Erythroblast (primary cell): Measurements from ENCODE around the gene SELENBP1.
"Not testable (repeated sequence)": the region's sequence is repeated elsewhere in the genome, so short reads cannot be mapped to it uniquely, and the experiment has no call there.

Source experiments
- DNase-seq, 2 experiments: peaks; one replicate each; lab custom pipeline; 2025; lab: John Stamatoyannopoulos, UW
- GATA1 ChIP-seq: IDR thresholded peaks from 2 replicates; pipeline ENCODE4 v1.6.1; 2011; ENCODE audit warnings: low read depth, mild to moderate bottlenecking, control low read depth, low read length, moderate library complexity
- POLR2A ChIP-seq: IDR thresholded peaks from 2 replicates; pipeline ENCODE4 v1.6.1; 2011; ENCODE audit warnings: mild to moderate bottlenecking, low read length

SELENBP1 gene

DNA sequence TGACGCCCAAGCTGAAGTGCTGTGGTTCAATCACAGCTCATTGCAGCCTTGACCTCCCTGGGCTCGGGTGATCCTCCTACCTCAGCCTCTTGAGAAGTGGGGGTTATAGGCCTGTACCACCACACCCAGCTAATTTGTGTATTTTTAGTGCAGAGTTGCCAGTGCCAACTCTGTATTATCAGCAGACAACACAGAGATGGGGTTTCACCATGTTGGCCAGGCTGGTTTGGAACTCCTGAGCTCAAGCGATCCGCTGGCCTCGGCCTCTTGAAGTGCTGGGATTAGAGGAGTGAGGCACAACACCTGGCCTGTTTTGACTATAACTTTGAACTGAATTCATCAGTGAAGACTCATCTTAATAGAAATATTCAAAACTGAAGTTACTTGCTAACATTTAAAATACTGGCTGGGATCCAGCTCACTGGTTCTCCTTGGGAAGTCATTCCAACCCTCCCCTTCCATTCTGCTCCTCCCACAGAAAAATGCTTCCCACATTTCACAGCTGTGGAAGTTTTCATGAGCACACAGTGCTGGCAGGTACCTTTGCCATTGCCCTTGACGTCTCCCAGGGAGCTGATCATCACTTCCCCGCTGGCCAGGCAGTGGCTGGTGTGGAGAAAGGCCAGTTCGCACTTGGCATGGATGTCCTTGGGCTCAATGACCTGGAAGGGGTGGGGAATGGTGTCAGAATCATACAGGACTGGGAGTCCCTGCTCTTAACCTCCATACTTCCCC, 4.7 kb downstream of the SELENBP1 start:
- TF ChIP-seq POLR2A (no peak), GATA1 (no peak)
- DNase-seq = no peak

DNA sequence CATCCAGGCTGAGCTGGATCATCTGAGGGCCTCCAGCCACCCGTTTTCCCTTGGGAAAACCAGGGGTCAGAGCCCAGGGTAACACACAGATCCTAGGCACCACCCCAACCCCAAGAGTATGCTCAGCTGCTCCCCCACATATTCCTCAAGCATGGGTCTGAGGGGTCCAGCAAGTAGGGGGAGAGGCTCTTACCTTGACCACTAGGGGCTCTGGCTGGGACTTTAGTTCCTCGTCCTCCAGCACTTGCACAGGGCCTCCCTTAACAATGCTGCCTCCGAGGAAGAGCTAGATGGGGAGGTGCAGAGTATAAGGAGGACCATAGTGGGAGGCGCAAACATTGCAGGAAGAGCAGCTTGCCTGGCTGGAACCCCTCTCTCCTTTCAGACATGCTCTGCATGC, 7.5 kb downstream of the SELENBP1 start:
- DNase-seq = no peak
- TF ChIP-seq GATA1 (no peak), POLR2A (no peak)

- peak; percentile 28 to 43 for DNase-seq
- TF ChIP-seq POLR2A (no peak), GATA1 (no peak)
Measured at GRCh38 chr1:151362308-151363155, 10.0 kb downstream of the SELENBP1 start.

DNA sequence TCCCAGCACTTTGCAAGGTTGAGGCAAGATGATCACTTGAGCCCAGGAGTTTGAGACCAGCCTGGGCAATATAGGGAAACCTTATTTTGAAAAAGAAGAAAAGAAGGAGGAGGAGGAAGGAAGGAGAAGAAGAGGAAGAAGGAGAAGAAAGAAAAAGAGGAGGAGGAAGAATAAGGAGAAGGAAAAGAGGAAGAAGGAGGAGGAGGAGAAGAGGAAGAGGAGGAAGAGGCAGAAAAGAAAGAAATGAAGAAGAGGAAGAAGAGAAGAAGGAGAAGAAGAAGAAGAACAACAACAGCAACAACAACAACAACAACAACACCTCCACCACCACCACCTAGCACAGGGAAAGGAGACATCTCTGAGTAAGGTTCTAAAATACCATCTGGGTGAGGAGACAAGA, 10.6 kb downstream of the SELENBP1 start:
- no peak for DNase-seq
- TF ChIP-seq GATA1 (no peak), POLR2A (no peak)

DNA sequence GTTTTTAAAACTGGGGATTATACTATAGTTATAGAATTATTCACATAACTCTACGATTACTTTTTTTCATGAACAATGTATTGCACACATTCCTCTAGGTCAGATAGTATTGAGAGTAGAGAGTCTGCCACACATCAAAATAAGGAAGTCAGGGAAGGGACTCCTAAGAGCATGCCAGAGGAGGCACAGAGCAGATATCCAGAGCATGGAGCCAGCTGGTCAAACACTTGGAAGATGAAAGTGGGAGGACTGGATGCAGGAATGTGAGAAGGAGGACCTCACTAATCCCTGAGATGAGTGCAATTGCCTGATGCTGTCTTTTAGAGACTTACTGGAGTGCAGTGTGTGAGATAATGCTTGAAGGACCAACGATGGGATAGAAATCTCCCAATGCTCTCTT, 15.8 kb downstream of the SELENBP1 start:
- DNase-seq = no peak
- TF ChIP-seq POLR2A = no peak
- TF ChIP-seq GATA1 = no peak

DNA sequence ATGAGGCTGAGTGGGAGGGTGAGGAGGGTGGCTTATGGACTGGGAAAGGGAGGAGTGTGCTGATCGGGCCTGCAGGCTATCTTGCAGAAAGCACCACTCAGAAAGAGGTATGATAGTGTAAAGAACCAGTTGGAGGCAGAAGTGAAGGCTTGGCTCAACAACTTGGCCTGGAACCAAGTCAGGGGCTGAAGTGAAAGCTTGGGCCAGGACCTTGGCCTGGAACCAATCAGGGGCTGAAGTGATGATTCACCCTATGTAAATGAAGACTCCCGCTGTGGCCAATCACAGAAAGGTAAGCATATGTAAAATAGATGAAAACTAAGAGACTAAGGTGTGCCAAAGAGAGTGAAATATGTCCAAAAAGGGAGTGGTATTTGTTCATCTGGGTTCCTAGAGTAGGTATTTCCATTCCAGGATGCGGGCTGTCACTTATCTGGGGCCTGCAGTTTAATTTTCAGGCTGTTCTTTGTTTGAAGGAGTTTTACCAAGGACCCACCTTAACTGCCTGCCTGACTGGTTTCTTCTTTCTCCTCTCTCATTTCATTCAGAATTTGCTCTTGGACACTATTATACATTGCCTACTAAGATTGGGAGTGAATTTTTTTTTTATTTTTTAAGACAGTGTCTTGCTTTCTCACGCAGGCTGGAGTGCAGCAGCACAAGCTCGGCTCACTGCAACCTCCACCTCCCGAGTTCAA, 20.3 kb downstream of the SELENBP1 start:
- TF ChIP-seq GATA1 (no peak), POLR2A (no peak)
- DNase-seq = peak; percentile 36 to 50

DNA sequence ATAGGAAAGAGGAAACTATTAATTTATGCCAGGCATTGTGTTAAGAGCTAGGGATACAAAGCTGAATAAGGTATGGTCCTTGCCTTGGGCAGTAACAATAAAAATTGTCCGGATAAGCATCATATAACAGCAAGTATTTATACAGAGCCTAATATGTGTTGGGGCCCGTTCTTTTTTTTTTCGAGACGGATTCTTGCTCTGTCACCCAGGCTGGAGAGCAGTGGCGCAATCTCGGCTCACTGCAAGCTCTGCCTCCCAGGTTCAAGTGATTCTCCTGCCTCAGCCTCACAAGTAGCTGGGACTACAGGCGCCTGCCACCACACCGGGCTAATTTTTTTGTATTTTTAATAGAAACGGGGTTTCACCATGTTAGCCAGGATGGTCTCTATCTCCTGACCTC, 22.2 kb downstream of the SELENBP1 start:
- not testable (repeated sequence) for DNase-seq

GRCh38 chr1:151347523-151348246, 24.8 kb downstream of the SELENBP1 start:
- no peak for TF ChIP-seq GATA1
- TF ChIP-seq POLR2A = no peak
- no peak for DNase-seq

DNA sequence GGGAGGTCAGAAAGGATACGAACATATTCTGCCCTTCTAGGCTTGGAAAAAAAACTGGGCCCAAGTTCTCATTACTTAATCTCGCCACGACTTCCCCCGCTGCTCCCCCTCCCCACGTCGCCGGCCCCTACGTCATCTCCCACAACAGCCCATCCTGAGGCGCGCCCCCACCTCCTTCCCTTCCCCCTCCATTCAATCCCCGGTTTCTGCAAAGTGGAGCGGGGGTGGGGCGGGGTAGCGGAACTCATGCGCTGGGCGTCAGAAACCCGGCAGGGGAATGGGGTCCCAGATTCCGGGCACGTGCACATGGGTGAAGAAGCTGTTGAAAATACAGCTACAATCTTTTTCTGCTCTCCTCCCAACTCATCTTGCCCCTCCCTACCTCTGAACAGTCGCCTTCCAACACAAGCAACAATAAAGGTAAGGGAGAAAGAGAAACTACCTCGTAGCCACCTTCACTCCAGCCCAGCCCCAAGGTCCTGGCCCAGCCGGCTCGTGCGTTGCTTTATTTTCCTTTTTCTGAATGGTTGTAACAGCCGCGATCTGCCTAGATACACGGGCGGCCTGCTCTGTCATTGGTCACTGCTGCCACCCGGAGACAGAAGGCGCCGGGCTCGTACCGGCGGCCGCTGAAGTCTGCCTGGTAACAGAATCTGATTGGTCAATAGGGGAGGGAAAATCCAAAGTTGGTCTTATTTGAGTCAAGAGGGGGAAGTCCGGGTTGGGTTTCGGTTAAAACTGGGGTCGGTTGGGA, 25.6 kb downstream of the SELENBP1 start, which contains the start of gene RFX5:
RFX5 (minus strand) TSS at position 484 of the 754 bp plus-strand sequence. CDS start 932 bp downstream, outside the sequence.
- no peak for TF ChIP-seq GATA1
- peak; percentile 81 for TF ChIP-seq POLR2A
- peak; percentile 97 for DNase-seq

GRCh38 chr1:151346082-151346768, 26.3 kb downstream of the SELENBP1 start:
- DNase-seq = peak in 1 of 2 experiments; percentile 42
- TF ChIP-seq POLR2A (no peak), GATA1 (no peak)

DNA sequence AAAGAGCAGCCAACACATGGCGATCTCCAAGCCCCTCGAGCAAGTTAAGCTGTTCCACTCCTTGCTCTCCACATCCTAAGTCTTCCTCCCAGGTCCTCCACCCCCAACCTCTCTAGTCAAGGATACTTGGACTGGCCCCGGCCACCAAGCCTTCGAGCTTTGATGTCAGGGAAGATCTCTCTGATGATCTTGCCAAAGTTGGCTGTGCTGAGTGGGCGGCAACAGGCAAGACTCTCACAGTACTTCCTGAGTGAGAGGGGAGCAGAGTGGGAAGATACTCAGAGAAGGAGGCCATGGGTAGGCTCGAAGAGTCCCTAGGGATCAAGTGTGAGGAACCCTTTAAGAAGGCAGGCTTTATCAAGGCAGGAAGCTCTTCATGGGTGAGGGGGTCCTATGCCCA, 28.2 kb downstream of the SELENBP1 start:
- no peak for DNase-seq
- TF ChIP-seq POLR2A (no peak), GATA1 (no peak)

DNA sequence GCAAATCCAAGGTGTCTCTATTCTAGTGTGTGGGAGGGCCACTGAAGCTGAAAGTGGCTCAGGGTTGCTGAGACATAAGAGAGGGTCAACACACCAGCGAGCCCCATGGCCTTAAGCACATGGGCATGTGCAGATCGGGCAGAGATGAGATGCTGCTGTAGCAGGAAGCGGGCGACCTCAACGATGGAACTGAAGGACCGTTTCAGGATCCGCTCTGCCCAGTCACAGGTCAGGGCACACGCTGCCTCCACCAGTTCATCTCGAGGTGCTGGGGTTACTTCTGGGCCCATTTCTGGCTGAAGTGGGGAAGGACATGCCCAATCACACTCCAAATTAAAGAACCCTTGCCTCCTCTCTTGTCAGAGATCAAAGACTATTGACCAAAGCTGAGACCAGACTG, 28.9 kb downstream of the SELENBP1 start:
- no peak for DNase-seq

More for the DNA sequence above, 28.9 kb downstream of the SELENBP1 start:
- no peak for TF ChIP-seq POLR2A
- TF ChIP-seq GATA1 = no peak
